Mesenchymal stem cell (in vitro differentiated cells and primary cell): ENCODE measurements around the gene GARIN3.

Experiments used
- DNase-seq: peaks from one replicate; pipeline ENCODE4 v3.0.0-alpha.2; 2013
- H2AFZ ChIP-seq: one replicate; pipeline ENCODE4 v1.6.1; 2013; ENCODE audit warnings: low read depth, mild to moderate bottlenecking, control low read depth, inconsistent platforms, low read length, moderate library complexity
- H2AK5ac ChIP-seq: 2 replicates; pipeline ENCODE4 v1.6.1; 2013; ENCODE audit warnings: low read length, moderate library complexity, mild to moderate bottlenecking, inconsistent platforms; ENCODE audit not compliant: severe bottlenecking
- H2BK120ac ChIP-seq: one replicate; pipeline ENCODE4 v1.6.1; 2013; ENCODE audit warnings: low read depth, mild to moderate bottlenecking, inconsistent platforms, low read length, moderate library complexity
- H2BK12ac ChIP-seq, 2 experiments: one replicate each; pipeline ENCODE4 v1.6.1; 2013; ENCODE audit warnings: inconsistent platforms in 2 of 2, low read length in 2 of 2, mild to moderate bottlenecking in 2 of 2, moderate library complexity in 2 of 2, control low read depth in 1 of 2
- H2BK15ac ChIP-seq: one replicate; pipeline ENCODE4 v1.6.1; 2013; ENCODE audit warnings: mild to moderate bottlenecking, low read depth, inconsistent platforms; ENCODE audit not compliant: poor library complexity, severe bottlenecking
- H2BK5ac ChIP-seq: 2 replicates; pipeline ENCODE4 v1.6.1; 2013; ENCODE audit warnings: low read depth, mild to moderate bottlenecking, low read length, control low read depth, inconsistent platforms; ENCODE audit not compliant: poor library complexity, severe bottlenecking
- H3K14ac ChIP-seq, 2 experiments: one replicate each; pipeline ENCODE4 v1.6.1; 2013; ENCODE audit warnings: inconsistent platforms in 2 of 2, low read length in 2 of 2, control low read depth in 1 of 2, mild to moderate bottlenecking in 1 of 2, moderate library complexity in 1 of 2
- H3K18ac ChIP-seq, 2 experiments: one replicate each; pipeline ENCODE4 v1.6.1; 2013; ENCODE audit warnings: inconsistent platforms in 2 of 2, low read length in 2 of 2, control low read depth in 1 of 2, low read depth in 1 of 2, mild to moderate bottlenecking in 1 of 2
- H3K23ac ChIP-seq, 2 experiments: one replicate each; pipeline ENCODE4 v1.6.1; 2013; ENCODE audit warnings: inconsistent platforms in 2 of 2, low read length in 2 of 2, mild to moderate bottlenecking in 2 of 2, moderate library complexity in 2 of 2, control low read depth in 1 of 2
- H3K27ac ChIP-seq: 2 replicates; pipeline ENCODE4 v1.5.1; 2013; ENCODE audit warnings: mild to moderate bottlenecking, moderate library complexity, low read length, control low read depth, inconsistent platforms; ENCODE audit not compliant: poor library complexity, severe bottlenecking
- H3K27me3 ChIP-seq, 2 experiments: 2 replicates each; pipeline versions ENCODE4 v1.6.1 to v1.7.0; 2013; ENCODE audit warnings: low read length in 2 of 2, mild to moderate bottlenecking in 2 of 2, moderate library complexity in 2 of 2, control low read depth in 1 of 2, inconsistent platforms in 1 of 2; ENCODE audit not compliant: control insufficient read depth in 1 of 2, insufficient read depth in 1 of 2
- H3K36me3 ChIP-seq, 2 experiments: 2 replicates each; pipeline versions ENCODE4 v1.6.1 to v1.7.0; 2013; ENCODE audit warnings: low read length in 2 of 2, control low read depth in 1 of 2, inconsistent platforms in 1 of 2, low read depth in 1 of 2, mild to moderate bottlenecking in 1 of 2; ENCODE audit not compliant: insufficient read depth in 2 of 2, control insufficient read depth in 1 of 2
- H3K4ac ChIP-seq, 2 experiments: one replicate each; pipeline ENCODE4 v1.6.1; 2013; ENCODE audit warnings: inconsistent platforms in 2 of 2, low read length in 2 of 2, mild to moderate bottlenecking in 2 of 2, moderate library complexity in 2 of 2, control low read depth in 1 of 2, low read depth in 1 of 2
- H3K4me1 ChIP-seq: 2 replicates; pipeline ENCODE4 v1.6.1; 2013; ENCODE audit warnings: low read depth, low read length, control low read depth; ENCODE audit not compliant: control insufficient read depth, insufficient read depth
- H3K4me2 ChIP-seq: 2 replicates; pipeline ENCODE4 v1.6.1; 2013; ENCODE audit warnings: low read length, mild to moderate bottlenecking, inconsistent platforms; ENCODE audit not compliant: poor library complexity, severe bottlenecking
- H3K4me3 ChIP-seq, 2 experiments: 2 replicates each; pipeline versions ENCODE4 v1.5.1 to v1.7.0; 2013; ENCODE audit warnings: low read length in 2 of 2, mild to moderate bottlenecking in 2 of 2, control low read depth in 1 of 2, low read depth in 1 of 2; ENCODE audit not compliant: insufficient read depth in 1 of 2
- H3K79me1 ChIP-seq: replicated peaks from 2 replicates; pipeline ENCODE4 v1.6.1; 2013; ENCODE audit warnings: mild to moderate bottlenecking, control low read depth, low read length, inconsistent platforms; ENCODE audit not compliant: poor library complexity, severe bottlenecking
- H3K9ac ChIP-seq: 2 replicates; pipeline ENCODE4 v1.7.0; 2013; ENCODE audit warnings: mild to moderate bottlenecking, low read length, moderate library complexity
- H3K9me3 ChIP-seq: 2 replicates; pipeline ENCODE4 v1.7.0; 2013; ENCODE audit warnings: mild to moderate bottlenecking, low read length; ENCODE audit not compliant: control insufficient read depth
- H4K8ac ChIP-seq: one replicate; pipeline ENCODE4 v1.6.1; 2013; ENCODE audit warnings: inconsistent platforms, mild to moderate bottlenecking, low read length, moderate library complexity
- H4K91ac ChIP-seq: one replicate; pipeline ENCODE4 v1.6.1; 2013; ENCODE audit warnings: mild to moderate bottlenecking, low read length, inconsistent platforms
- WGBS: methylation state at CpG from one replicate; pipeline ENCODE4 v1.1.7; 2013; ENCODE audit warnings: mixed read lengths; 5-methylcytosine and 5-hydroxymethylcytosine counted together

Gene GARIN3

DNA sequence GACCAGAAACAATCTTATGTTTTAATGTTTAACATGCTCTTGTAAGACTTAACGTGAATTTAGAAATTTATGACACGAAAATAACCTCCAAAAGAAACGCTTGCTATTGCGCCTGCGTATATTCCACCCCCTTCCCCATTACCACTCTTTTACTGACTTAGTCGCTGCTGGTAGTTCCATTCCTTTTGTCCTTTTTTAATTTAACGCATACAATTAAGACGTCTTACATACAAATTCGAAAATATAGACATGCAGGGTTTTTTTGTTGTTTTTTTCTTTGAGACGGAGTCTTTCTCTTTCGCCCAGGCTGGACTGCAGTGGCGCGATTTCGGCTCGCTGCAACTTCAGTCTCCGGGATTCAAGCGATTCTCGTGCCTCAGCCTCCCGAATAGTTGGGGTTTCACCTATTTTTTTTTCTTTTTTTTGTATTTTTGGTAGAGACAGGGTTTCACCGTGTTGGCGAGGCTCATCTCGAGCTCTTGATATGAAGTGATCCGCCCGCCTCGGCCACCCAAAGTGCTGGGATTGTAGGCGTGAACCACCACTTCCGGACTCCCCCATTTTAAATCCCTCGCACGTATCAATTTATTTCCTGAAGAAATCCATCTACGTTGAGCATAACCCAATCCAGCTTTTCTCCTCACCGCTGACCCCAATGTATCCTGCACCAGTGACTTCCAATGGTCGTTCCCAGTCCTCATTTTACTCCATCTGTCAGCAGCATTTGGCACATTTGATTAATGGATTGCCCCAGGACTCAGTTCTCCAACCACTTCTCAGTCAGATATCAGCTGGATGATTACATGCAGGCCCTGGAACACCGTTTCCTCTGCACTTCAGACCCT lies 22.7 kb downstream of the GARIN3 start:
- Histone ChIP-seq H2AFZ (no peak overlapping the region), H2BK12ac (no peak overlapping the region), H3K27me3 (no peaks in the 10 kb centered on the region), H2AK5ac (no peak overlapping the region), H3K79me1 (peaks cover 10% of the 10 kb centered on the region), H3K9me3 (no peaks in the 10 kb centered on the region), H3K23ac (no peak overlapping the region), H3K36me3 (peaks cover 4 to 11% of the 10 kb centered on the region in 2 experiments), H4K8ac (no peak overlapping the region), H3K4me2 (peak overlapping the region; percentile 35), H3K4ac (no peak overlapping the region), H2BK120ac (no peak overlapping the region), H2BK15ac (no peak overlapping the region), H3K27ac (no peak overlapping the region), H3K4me1 (peaks cover 6% of the 10 kb centered on the region), H3K9ac (peak overlapping the region; percentile 98), H4K91ac (no peak overlapping the region), H3K4me3 (peak overlapping the region in 1 of 2 experiments; percentile 96), H3K18ac (no peak overlapping the region), H3K14ac (no peak overlapping the region), H2BK5ac (no peak overlapping the region)
- WGBS = 80% methylated on average over 32 of the region's 33 CpGs
- DNase-seq = no peak

DNA sequence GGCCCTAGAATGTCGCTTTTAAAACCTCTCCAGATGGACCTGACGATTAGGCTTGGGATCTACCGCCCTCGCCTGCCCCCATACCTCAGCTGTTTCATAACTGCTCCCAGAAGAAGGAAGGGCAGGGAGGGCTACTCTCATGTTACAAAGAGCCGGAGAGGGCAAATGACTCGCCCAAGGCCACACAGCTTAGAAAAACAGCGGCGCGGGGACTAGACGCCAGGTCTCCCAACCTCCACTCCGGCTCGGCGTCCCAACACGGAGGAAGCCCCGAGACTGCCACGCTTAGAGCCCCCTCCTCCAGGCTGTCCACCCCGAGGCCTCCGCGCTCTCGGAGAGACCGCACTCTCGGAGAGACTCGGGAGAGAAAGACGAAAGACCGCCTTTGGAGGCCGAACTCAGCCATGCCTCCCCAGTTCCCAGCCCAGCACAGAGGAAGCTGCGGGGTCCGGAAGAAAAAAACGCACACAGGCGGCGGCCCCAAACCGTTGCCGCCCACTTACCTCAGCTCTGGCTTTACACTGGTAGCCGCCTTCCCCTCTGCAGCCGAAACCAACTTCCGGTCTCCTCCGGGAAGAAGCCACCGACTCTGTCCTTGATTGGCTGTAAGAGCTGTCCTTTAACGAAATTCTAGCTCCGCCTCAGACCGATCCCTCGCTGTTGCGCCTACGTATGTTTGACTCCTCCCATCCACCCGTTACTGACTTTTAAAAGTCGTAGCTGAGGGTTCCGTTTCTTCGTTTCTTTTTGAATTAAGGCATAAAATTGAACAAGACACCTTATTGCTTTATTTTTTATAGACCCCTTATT lies 23.5 kb downstream of the GARIN3 start, which contains the start of gene MED7:
MED7 (minus strand) TSS at position 549 of the 810 bp plus-strand sequence. CDS start 3,434 bp downstream, outside the sequence.
- Histone ChIP-seq H3K4me3 (peak within 1 kb of the TSS; percentile 96 to 97), H3K23ac (peak within 1 kb of the TSS in 1 of 2 experiments; percentile 72), H3K18ac (peak within 1 kb of the TSS; percentile 88 to 97), H3K36me3 (peaks cover 7 to 19% of the 10 kb centered on the region in 2 experiments), H4K91ac (peak within 1 kb of the TSS; percentile 70), H2BK5ac (peak within 1 kb of the TSS; percentile 81), H3K79me1 (peaks cover 13% of the 10 kb centered on the region), H3K14ac (peak within 1 kb of the TSS in 1 of 2 experiments; percentile 53), H2AFZ (peak within 1 kb of the TSS; percentile 83), H3K9ac (peak within 1 kb of the TSS; percentile 98), H2BK15ac (peak within 1 kb of the TSS; percentile 92), H2BK12ac (no peak within 1 kb of the TSS), H3K4me2 (peak within 1 kb of the TSS; percentile 71), H3K27me3 (no peaks in the 10 kb centered on the region), H3K4ac (peak within 1 kb of the TSS; percentile 75 to 85), H2BK120ac (peak within 1 kb of the TSS; percentile 82), H3K4me1 (peaks cover 6% of the 10 kb centered on the region), H3K27ac (peak within 1 kb of the TSS; percentile 83), H3K9me3 (no peaks in the 10 kb centered on the region), H2AK5ac (peak within 1 kb of the TSS; percentile 44), H4K8ac (peak within 1 kb of the TSS; percentile 86)
- WGBS = under 1% methylated on average over 44 of the region's 48 CpGs
- peak; percentile 99 for DNase-seq

DNA sequence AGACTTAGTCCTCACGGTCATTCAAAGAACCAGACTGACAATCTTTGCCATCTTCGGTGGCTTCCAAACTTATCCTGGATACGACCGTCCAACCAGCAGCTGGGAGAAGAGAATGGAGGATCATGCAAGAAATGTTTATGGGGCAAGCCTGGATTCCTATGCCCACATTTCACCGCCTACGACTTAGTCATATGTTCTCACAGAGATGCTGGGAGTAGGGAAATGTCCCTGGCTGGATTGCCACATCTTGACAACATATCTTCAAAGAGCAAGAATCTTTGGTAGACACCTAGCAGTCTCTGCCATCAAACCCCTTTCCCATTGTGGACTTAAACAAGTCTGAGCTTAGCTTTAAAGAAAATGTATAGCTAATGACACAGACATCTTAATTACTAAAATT lies 28.4 kb downstream of the GARIN3 start:
- Histone ChIP-seq H3K79me1 (peaks cover 20% of the 10 kb centered on the region), H3K9me3 (no peaks in the 10 kb centered on the region), H2AFZ (no peak overlapping the region), H3K4me1 (peaks cover 4% of the 10 kb centered on the region), H4K91ac (no peak overlapping the region), H3K4me2 (no peak overlapping the region), H3K18ac (no peak overlapping the region), H3K4ac (no peak overlapping the region), H3K27me3 (no peaks in the 10 kb centered on the region), H2AK5ac (no peak overlapping the region), H3K36me3 (peaks cover 12 to 24% of the 10 kb centered on the region in 2 experiments), H4K8ac (no peak overlapping the region), H3K9ac (no peak overlapping the region), H2BK5ac (no peak overlapping the region), H3K27ac (no peak overlapping the region), H3K4me3 (no peak overlapping the region), H2BK15ac (no peak overlapping the region), H3K14ac (no peak overlapping the region), H2BK120ac (no peak overlapping the region), H2BK12ac (no peak overlapping the region), H3K23ac (no peak overlapping the region)
- WGBS = 92% methylated on average over 6 of the region's 6 CpGs
- DNase-seq = no peak

DNA sequence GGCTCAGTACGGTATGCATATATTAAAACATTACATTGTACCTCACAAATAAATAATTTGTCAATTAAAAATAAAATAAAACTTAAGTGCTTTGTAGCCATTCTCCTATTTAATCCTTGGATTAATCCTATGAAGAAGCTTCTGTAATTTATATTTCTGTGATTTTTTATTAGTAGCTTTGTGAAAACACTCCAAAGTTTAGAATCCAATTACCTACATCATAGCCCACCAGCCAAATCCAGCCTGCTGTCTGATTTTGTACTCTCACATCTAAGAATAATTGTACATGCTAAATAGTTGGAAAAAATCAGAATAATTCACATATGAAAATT lies 33.8 kb downstream of the GARIN3 start:
- Histone ChIP-seq H2AFZ (no peak overlapping the region), H3K9me3 (no peaks in the 10 kb centered on the region), H3K4me2 (no peak overlapping the region), H3K36me3 (peaks cover 2 to 3% of the 10 kb centered on the region in 2 experiments), H3K9ac (no peak overlapping the region), H4K91ac (no peak overlapping the region), H3K18ac (no peak overlapping the region), H3K27ac (no peak overlapping the region), H2BK15ac (no peak overlapping the region), H3K27me3 (no peaks in the 10 kb centered on the region), H3K4me3 (no peak overlapping the region), H3K14ac (no peak overlapping the region), H4K8ac (no peak overlapping the region), H2AK5ac (no peak overlapping the region), H2BK5ac (no peak overlapping the region), H3K4ac (no peak overlapping the region), H3K23ac (no peak overlapping the region), H3K4me1 (peaks cover 3% of the 10 kb centered on the region), H2BK120ac (no peak overlapping the region), H3K79me1 (peaks cover 5% of the 10 kb centered on the region), H2BK12ac (no peak overlapping the region)
- no CpG with 5 or more reads among the region's 1 CpG for WGBS
- DNase-seq = no peak
